GM20000 (cell line): ENCODE data around the gene SMIM35.

Experiments
- DNase-seq: peaks from one replicate; pipeline ENCODE4 v3.0.0; 2012; ENCODE audit warnings: low spot score
- TF ChIP-seq, protein P1 (sequence below): IDR thresholded peaks from 2 replicates; pipeline ENCODE4 v1.5.1; 2012; ENCODE audit warnings: mild to moderate bottlenecking, control low read depth; ENCODE audit errors: extremely low read depth, missing control alignments

The SMIM35 gene

DNA sequence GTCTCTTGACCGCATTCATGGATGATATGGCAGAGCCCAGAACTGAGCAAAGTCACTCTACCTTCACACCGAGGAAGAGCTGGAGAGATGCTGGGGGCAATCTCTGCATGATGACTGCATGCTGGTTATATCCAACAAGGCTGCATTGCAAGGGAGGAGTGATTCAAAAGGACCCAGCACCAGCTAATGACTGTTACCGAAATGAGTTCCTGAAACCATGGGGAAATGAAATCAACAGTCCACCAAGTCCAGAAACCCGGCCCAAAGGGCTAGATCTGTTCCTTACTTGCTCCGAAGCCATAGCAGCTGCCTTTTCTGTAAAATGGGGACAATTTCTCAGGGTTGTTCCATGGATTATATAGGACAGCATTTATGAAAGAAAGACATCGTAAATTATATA, 1.2 kb upstream of the SMIM35 start:
- TF ChIP-seq, protein P1, sequence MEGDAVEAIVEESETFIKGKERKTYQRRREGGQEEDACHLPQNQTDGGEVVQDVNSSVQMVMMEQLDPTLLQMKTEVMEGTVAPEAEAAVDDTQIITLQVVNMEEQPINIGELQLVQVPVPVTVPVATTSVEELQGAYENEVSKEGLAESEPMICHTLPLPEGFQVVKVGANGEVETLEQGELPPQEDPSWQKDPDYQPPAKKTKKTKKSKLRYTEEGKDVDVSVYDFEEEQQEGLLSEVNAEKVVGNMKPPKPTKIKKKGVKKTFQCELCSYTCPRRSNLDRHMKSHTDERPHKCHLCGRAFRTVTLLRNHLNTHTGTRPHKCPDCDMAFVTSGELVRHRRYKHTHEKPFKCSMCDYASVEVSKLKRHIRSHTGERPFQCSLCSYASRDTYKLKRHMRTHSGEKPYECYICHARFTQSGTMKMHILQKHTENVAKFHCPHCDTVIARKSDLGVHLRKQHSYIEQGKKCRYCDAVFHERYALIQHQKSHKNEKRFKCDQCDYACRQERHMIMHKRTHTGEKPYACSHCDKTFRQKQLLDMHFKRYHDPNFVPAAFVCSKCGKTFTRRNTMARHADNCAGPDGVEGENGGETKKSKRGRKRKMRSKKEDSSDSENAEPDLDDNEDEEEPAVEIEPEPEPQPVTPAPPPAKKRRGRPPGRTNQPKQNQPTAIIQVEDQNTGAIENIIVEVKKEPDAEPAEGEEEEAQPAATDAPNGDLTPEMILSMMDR: no peak
- DNase-seq: no peak

DNA sequence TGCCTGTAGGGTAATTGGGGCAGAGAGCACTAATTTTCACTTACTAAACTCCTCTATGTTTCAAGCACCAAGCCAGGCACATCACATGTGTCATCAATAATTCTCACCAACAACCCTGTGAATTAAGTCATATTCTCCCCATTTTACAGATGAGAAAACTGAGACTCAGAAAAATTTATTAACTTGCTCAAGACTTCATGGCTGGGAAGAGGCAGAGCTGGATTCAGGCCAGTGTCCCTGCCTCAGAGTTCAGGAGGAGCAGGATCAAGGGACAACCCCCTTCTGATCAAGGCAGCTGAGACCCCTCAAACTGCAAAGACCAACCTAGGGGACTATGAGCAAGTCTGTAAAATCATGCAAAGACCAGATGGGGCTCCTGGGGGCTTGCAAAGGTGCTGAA, 2.1 kb downstream of the SMIM35 start:
- DNase-seq: no peak
- TF ChIP-seq, protein P1: no peak

DNA sequence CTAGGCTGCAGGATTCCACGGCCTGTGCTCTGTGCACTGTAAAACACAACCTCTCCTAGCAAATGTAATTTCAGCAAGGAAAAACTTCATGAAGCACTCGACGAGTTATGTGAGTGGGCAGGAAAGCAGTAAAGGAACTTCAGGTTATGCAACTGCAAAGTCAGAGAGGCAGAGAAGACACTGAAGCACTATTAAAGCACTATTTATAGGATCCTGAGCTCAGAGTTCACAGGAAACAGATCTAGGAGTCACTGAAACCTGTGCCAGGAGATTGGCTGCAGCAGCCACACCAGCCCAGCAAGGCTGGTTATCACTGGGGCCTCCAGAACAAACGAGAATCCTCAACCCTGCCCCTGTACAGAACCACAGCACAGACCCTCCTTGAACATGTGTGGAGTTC, 2.5 kb downstream of the SMIM35 start:
- TF ChIP-seq, protein P1: no peak
- no peak for DNase-seq

DNA sequence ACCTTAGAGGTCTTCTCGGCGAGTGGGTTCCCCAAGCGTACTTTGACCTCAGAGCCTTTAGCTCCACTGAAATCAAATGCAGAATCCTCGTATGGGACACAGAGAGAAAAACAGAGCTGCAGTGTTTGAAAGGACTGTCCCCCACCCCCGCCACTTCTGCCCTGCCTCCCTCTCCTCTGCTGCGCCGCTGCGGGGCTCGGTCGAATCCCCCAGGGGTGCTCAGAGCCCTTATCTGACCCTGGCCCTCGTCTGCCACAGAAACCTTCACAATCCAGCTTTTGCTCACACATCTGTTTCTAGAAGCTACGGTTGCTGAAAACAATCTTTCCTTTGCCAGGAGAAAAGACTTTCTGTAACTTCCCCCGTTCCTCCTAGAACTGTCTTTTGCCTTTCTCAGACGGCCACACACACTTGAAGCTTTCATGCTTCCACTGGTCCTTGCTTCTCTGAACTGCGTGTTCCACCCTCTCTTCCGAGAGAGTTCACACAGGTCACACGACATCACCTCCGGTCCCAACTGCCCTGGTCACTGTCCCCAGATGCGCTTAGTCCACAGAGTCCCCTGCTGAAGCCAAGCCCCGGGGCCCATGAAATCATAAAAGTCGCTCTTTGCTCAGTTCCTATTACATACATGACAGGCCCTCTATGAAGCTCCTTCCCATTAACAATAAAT, 3.7 kb downstream of the SMIM35 start:
- TF ChIP-seq, protein P1: no peak
- no peak for DNase-seq

DNA sequence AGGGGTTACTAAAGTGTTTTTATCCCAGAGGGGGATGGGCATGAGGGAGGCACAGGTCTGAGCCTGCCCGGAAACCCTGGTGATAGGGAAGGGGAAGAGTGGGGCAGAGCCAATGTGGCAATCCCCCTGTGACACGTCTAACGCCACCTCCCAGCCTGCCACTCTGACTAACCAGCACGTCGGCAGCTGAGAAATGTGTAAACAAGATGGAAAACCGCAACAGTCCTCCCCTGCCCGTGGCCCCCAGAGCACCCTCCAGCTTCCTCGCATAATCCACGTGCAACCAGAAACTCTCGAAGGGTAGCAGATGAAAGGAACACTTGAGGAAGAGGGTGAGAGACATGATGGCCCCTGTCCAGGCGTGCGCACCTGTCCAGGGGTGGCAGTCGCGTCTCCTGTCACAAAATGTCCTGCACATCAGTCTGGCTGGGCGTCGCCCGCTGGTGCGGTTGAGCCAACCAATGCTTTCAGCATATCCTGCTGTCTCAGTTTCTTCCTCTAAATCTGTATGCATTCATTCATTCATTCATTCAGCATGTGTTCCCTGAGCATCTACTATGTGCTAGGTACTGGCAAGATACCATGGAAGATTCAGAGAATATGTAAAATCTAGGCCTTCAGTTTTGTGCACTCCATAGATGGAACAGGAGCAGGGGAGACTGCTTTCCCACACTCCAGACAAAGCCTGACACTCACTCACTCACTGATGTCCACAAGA, 5.4 kb downstream of the SMIM35 start:
- TF ChIP-seq, protein P1: no peak
- DNase-seq: no peak

DNA sequence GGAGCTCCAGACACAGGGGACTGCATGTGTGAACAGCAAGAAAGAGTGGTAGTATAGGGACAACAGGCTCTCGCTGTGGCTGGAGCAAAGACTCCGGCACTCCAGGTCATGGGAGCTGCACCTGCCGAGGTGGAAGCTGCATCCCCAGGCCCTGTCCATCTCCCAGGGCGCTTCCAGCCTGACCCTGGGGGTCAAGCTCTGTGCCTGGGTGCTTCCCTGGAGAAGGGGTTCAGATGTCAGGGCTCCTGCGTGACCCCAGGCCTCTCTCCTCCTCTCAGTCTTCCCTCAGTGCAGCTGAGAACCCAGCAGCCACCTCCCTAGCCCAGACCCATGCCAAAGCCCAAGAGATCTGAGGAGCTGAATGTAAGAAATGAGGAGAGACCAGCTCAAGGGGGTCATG, 6.5 kb downstream of the SMIM35 start:
- TF ChIP-seq, protein P1: no peak
- no peak for DNase-seq

DNA sequence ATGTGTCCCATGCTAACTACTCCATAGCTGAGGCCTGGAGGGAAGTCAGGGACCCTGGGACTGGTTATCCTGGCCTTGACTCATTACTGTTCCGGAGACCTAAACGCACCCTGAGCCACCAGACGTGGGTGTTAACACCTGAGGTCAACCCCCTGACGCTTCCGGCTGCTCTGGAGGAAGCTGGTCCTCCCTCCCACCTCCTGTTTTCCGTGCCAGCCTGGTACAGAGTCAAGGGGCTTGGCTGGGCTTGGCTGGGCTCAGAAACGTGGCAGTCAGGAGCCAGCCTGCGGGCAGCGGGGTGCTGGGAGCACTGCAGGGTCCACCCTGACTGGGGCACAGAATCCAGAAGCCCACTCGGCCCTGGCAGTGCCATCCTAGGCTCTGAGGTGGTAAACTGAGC, 7.3 kb downstream of the SMIM35 start:
- TF ChIP-seq, protein P1: no peak
- no peak for DNase-seq
